Adrenal gland (tissue), 5 donors: ENCODE data around the gene PEX14.
"Not testable (repeated sequence)": the region's sequence is repeated elsewhere in the genome, so short reads cannot be mapped to it uniquely, and the experiment has no call there.

Experiments used
- CTCF ChIP-seq, 6 experiments: fragments of 450-650 bp in 4 of 6; fragments of 200-600 bp in 2 of 6; sonication (generic) in 1 of 6; IDR thresholded peaks; 1 replicate in 5 of 6; 2 replicates in 1 of 6; pipeline versions ENCODE4 v1.5.1 to v1.8.0; 2016 to 2021; ENCODE audit warnings: antibody characterized with exemption in 6 of 6, mild to moderate bottlenecking in 2 of 6, moderate library complexity in 1 of 6
- POLR2A ChIP-seq, 2 donors: fragments of 450-650 bp; IDR thresholded peaks; one replicate each; pipeline ENCODE4 v1.6.1; 2017; ENCODE audit warnings: antibody characterized with exemption in 2 of 2, mild to moderate bottlenecking in 2 of 2, moderate library complexity in 1 of 2
- donor health status: DM: no; HTN: no; CAD: no.

- not testable (repeated sequence) for TF ChIP-seq CTCF, POLR2A (IDR thresholded peaks at IDR 0.05)
Observed at GRCh38 chr1:10426535-10426848, 48.3 kb upstream of the PEX14 start.
